ENCODE measurements around the gene NALF2. TPM values are rescaled to one million over a fixed set of nuclear protein-coding genes. Genes with fewer than 3 reads are reported as not detected.

NALF2 gene
- 0.16 TPM in 1 of 2 replicates, not detected in the other for total RNA-seq

DNA sequence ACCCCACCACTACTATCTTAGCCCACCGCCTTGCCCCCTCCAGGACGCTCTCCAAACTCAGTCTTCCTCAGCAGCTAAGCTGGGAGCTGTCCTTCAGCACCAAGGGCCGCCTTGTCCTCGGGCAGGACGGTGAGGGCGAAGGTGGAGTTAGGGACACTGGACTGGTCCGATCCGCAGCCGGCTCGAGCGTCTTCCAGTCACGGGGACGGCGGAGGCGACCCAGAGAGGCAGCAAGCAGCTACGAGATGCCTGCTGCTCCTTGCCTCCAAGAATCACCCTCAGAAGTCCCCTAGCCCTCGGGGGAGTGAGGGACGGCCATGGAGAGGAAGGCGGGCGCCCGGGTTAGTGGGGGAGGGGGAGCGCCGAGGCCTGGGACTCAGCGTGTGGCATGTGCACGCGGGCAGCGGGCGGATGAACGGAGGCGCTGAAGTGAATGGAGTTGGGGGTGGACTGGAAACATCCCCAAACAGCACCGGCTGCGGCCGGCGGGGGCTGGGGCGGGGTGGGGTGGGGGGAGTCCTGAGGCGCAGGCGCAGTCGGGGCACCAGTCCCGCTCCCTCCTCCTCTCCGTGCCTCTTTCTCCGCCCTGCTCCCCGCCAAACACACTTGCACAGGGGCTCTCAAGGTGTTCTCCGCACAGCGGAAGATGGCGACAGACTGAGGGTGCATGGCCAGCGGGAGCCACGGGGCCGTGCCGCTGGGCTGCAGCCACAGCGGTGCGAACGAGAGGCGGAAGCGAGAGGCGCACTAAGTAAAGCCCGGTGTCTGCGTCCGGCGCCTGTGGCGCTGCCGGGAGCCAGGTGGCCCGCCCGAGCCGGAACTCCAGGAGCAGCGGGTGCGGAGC lies at the start of gene NALF2:
TSS of gene NALF2 (plus strand) at position 545 of the 844 bp plus-strand sequence. CDS start 957 bp downstream, outside the sequence.

Other genes with a start within 250 kb of the NALF2 start
- 0.51 and 0.65 TPM in 2 replicates for gene EDA, start 111.8 kb downstream of the NALF2 start, total RNA-seq

Measured in mesangial cell (primary cell).